ENCODE results near the gene RAP2A. TPM values are rescaled to one million over a fixed set of nuclear protein-coding genes. Genes with fewer than 3 reads are reported as not detected.

RAP2A gene
- total RNA-seq, 1 donor from 2014 or later, result 70.9 TPM

DNA sequence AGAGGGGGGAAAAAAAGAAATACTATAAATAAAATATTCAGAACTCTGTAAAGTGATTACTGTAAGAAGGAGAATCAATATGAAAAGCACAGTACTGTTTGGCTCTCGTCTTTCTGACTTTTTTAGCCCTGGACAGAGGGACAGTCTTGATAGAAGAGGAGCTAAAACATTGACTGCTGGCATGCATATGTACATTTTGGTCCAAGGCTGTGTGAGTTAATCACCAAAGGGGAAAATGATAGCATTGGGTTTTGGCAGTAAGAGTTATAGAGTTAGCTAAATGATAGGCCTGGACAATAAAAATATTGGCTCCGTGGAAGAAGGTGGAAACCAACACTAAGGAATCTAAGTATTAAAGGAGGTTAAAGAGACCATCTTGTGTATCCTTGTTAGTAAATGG is 50.3 kb downstream of the RAP2A start:
- H3K27me3 ChIP-seq, result no peaks in the 10 kb centered on the region
- Mint-ChIP-seq H3K27me3 (ENCODE audit: insufficient read depth, low read depth) (no peaks in the 10 kb centered on the region), H3K27ac (no peak overlapping the region), H3K4me3 (no peak overlapping the region), H3K36me3 (no peaks in the 10 kb centered on the region), H3K4me1 (no peaks in the 10 kb centered on the region), H3K9me3 (no peaks in the 10 kb centered on the region)
- no peaks in the 10 kb centered on the region for H3K4me1 ChIP-seq
- H3K4me2 ChIP-seq, result no peak overlapping the region
- H3K36me3 ChIP-seq, result no peaks in the 10 kb centered on the region
- no peaks in the 10 kb centered on the region for H3K79me2 ChIP-seq (ENCODE audit: low read depth)
- TF ChIP-seq, protein P1, sequence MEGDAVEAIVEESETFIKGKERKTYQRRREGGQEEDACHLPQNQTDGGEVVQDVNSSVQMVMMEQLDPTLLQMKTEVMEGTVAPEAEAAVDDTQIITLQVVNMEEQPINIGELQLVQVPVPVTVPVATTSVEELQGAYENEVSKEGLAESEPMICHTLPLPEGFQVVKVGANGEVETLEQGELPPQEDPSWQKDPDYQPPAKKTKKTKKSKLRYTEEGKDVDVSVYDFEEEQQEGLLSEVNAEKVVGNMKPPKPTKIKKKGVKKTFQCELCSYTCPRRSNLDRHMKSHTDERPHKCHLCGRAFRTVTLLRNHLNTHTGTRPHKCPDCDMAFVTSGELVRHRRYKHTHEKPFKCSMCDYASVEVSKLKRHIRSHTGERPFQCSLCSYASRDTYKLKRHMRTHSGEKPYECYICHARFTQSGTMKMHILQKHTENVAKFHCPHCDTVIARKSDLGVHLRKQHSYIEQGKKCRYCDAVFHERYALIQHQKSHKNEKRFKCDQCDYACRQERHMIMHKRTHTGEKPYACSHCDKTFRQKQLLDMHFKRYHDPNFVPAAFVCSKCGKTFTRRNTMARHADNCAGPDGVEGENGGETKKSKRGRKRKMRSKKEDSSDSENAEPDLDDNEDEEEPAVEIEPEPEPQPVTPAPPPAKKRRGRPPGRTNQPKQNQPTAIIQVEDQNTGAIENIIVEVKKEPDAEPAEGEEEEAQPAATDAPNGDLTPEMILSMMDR (IDR thresholded peaks at IDR 0.05), result no peak
- TF ChIP-seq EZH2 (IDR thresholded peaks at IDR 0.05) (no peak), EZH2phosphoT487 (IDR thresholded peaks at IDR 0.05) (no peak)
- no peaks in the 10 kb centered on the region for H3F3A ChIP-seq (ENCODE audit: low read depth)
- H4K20me1 ChIP-seq (ENCODE audit: low read depth), result no peaks in the 10 kb centered on the region
- no peak overlapping the region for H3K4me3 ChIP-seq
- H2AFZ ChIP-seq (replicated peaks), result no peak overlapping the region
- DNase-seq (ENCODE audit: low spot score), result no peak
- no peak overlapping the region for H3K9ac ChIP-seq
- H3K9me3 ChIP-seq (ENCODE audit: low read depth), result no peaks in the 10 kb centered on the region
- H3K27ac ChIP-seq, result no peak overlapping the region

DNA sequence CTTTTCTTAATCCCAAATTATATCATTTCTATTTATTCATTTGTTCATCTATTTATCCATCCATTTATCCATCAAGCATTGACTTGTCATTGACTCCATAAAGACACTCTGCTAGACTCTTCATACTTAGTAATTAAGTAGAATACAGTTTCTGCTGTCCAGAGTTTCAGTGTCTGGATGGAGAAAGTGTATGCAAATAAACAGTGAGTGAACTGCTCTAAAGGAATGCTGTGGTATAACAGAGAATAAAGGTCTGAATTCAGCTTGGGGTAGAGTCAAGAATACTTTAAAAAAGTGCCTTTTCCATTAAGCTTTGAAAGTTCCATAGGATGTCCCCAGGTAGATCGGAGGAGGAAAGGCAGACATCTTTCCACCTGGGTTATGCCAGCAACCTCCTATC is 51.4 kb downstream of the RAP2A start:
- Histone ChIP-seq H3K9me3 (ENCODE audit: low read depth) (no peaks in the 10 kb centered on the region), H3K4me2 (no peak overlapping the region)

DNA sequence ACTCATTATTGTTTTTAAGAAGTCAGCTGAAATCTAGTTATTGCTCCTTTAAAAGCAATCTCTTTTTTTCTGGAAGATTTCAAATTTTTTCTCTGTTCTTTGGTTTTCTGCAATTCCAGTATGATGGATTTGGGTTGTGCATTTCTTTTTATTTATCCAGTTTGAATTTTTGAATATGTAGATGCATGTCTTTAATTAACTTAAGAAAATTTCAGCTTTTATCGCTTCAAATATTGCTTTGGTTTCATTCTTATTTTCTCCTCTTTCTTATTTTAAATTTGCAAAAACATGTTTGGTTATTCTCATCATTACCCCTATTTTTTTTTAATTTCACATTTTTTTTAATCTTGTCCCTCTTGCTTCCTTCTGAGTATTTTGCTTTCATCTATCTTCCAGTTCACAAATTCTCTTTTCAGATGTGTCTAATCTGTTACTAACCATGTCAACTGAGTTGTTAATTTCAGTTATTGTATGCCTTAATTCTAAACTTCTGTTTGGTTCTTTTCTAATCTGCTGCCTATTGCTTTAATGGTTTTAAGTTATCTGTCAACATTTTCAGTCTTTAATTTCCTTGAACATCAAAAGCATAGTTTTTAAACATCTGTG is 56.8 kb downstream of the RAP2A start:
- no peaks in the 10 kb centered on the region for H3K36me3 Mint-ChIP-seq
- H3K4me3 Mint-ChIP-seq, result no peak overlapping the region
- no peaks in the 10 kb centered on the region for H3K4me1 Mint-ChIP-seq

More for the DNA sequence above, 51.4 kb downstream of the RAP2A start:
- Mint-ChIP-seq H3K4me3 (no peak overlapping the region), H3K36me3 (no peaks in the 10 kb centered on the region), H3K9me3 (peaks cover 1% of the 10 kb centered on the region), H3K4me1 (no peaks in the 10 kb centered on the region), H3K27me3 (ENCODE audit: insufficient read depth, low read depth) (no peaks in the 10 kb centered on the region), H3K27ac (no peak overlapping the region)
- DNase-seq (ENCODE audit: low spot score), result no peak
- Histone ChIP-seq H3K4me1 (no peaks in the 10 kb centered on the region), H4K20me1 (ENCODE audit: low read depth) (no peaks in the 10 kb centered on the region), H3K4me3 (no peak overlapping the region), H3K9ac (no peak overlapping the region), H3K36me3 (no peaks in the 10 kb centered on the region), H3K27me3 (no peaks in the 10 kb centered on the region), H3K79me2 (ENCODE audit: low read depth) (no peaks in the 10 kb centered on the region), H2AFZ (replicated peaks) (no peak overlapping the region), H3K27ac (no peak overlapping the region), H3F3A (ENCODE audit: low read depth) (no peaks in the 10 kb centered on the region)
- TF ChIP-seq EZH2 (IDR thresholded peaks at IDR 0.05) (no peak), EZH2phosphoT487 (IDR thresholded peaks at IDR 0.05) (no peak)
- TF ChIP-seq, protein P1 (IDR thresholded peaks at IDR 0.05), result no peak

More for the DNA sequence above, 56.8 kb downstream of the RAP2A start:
- Histone ChIP-seq H3K4me3 (no peak overlapping the region), H3F3A (ENCODE audit: low read depth) (no peaks in the 10 kb centered on the region), H3K27me3 (no peaks in the 10 kb centered on the region), H3K27ac (no peak overlapping the region), H3K4me1 (no peaks in the 10 kb centered on the region), H4K20me1 (ENCODE audit: low read depth) (no peaks in the 10 kb centered on the region), H3K79me2 (ENCODE audit: low read depth) (no peaks in the 10 kb centered on the region), H3K9ac (no peak overlapping the region), H2AFZ (replicated peaks) (no peak overlapping the region), H3K4me2 (no peak overlapping the region), H3K9me3 (ENCODE audit: low read depth) (no peaks in the 10 kb centered on the region), H3K36me3 (no peaks in the 10 kb centered on the region)
- H3K27ac Mint-ChIP-seq, result no peak overlapping the region
- no peaks in the 10 kb centered on the region for H3K27me3 Mint-ChIP-seq (ENCODE audit: insufficient read depth, low read depth)
- no peak for DNase-seq (ENCODE audit: low spot score)
- peaks cover 9% of the 10 kb centered on the region for H3K9me3 Mint-ChIP-seq
- TF ChIP-seq EZH2phosphoT487 (IDR thresholded peaks at IDR 0.05) (no peak), EZH2 (IDR thresholded peaks at IDR 0.05) (no peak)
- TF ChIP-seq, protein P1 (IDR thresholded peaks at IDR 0.05), result no peak

Measured in neural progenitor cell (in vitro differentiated cells).